Activated naive CD8-positive, alpha-beta T cell treated with anti-CD3 and anti-CD28 coated beads, Interleukin-2, amount 50 U/mL, for 16 hours (primary cell): ENCODE measurements around the gene WDR59.
"Not testable (repeated sequence)": the region's sequence is repeated elsewhere in the genome, so short reads cannot be mapped to it uniquely, and the experiment has no call there.

Experiments
- DNase-seq: peaks from one replicate; pipeline ENCODE4 v3.0.0-alpha.2; 2020; ENCODE audit warnings: low read depth, low spot score

Gene WDR59

DNA sequence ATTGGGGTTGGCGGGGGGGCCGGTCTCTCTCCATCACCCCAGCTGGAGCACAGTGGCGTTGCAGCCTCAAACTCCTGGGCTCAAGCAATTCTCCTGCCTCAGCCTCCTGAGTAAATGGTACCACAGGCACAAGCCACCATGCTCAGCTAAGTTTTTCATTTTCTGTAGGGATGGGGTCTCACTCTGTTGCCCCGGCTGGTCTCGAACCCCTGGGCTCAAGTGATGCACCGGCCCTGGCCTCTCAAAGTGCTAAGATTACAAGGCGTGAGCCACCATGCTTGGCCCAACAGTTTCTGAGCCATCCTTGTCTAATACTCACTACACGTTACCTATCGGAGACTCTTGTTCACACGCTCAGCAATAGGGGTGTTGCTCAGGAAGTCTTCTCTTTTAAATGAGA lies 11.6 kb downstream of the WDR59 start:
- no peak for DNase-seq

DNA sequence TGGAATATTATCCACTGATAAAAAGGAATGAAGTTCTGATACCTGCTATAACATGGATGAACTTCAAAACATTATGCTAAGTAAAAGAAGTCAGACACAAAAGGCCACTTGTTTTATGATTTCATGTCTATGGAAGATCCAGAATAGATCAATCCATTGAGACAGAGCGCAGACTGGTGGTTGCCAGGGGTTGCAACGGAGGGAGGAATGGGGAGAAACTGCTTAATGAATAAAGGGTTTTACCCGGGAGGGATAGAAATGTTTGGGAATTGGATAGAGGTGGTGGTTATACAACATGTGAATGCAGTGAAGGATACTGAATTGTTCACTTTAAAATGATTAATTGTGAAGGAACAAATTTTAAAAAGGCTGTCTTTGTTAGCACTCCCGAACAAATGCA lies 30.2 kb downstream of the WDR59 start:
- no peak for DNase-seq

DNA sequence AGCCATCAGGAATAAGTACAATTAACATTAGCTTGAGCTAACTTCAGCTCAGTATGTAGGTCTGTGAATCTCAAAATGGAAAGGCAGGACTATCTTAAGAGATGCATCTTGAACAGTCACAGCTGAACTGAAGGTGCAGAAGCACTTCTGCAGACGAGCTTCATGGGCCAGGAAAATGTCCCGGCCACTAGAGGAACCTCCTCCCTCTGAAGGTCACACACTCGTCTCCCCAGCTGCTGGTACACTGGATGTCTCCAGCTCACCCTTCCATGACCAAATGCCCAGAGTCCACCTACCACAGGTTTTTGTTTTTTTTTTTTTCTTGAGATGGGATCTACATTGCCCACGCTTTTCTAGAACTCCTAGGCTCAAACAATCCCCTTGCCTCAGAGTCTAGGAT lies 33.2 kb downstream of the WDR59 start:
- no peak for DNase-seq

DNA sequence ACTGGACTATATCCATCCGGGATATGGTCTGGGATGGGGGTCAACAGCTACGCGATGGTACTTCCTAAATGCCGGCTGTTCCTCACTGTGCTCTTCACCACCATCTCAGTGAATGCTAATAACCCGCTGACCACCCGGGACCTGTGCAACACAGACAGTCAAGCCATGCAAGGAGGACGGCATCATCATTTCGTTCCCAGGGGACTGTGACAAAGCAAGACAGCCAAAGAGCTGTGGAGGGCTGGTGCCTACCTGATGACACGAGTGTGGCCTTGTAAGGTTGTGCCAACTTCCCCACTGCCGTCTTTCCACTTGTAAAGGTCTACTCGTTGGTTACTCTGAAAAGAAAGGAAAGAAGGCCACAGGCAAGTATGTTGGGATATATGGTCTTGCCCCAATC lies 33.7 kb downstream of the WDR59 start:
- no peak for DNase-seq

DNA sequence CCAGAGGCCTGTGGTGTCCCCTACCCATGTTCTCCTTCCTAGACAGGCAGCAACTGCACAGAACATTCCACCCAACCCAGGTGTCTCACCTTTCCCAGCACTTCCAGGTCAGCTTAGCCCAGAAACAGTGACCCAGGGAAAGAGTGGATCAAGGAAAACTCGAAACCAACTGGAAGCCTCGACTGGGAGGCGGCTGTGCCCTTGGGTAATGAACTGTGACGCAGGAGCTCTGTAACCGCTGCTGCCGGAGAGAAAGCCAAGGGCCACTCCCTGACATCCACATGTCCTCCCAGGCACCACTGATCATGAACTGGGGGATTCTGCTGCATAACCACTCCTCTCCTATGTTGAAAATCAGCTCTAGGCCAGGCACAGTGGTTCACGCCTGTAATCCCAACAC lies 34.4 kb downstream of the WDR59 start:
- DNase-seq: no peak

DNA sequence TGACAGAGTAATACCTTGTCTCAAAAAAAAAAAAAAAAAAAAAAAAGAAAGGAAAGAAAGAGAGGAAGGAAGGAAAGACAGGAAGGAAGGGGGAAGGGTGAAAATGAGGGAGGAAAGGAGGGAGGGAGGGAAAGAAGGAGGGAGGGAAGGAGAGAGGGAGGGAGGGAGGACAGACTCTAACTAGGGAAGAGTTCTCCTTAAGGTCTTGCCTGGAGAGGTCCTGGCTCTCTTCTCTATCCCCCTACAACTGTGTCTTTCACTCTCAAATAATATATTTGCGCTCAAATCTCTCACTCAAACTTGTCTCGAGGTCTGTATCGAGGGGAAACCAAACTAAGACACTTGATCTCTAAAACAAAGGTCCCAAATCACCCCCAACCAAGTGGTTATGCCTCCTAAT lies 35.6 kb downstream of the WDR59 start:
- DNase-seq: no peak

DNA sequence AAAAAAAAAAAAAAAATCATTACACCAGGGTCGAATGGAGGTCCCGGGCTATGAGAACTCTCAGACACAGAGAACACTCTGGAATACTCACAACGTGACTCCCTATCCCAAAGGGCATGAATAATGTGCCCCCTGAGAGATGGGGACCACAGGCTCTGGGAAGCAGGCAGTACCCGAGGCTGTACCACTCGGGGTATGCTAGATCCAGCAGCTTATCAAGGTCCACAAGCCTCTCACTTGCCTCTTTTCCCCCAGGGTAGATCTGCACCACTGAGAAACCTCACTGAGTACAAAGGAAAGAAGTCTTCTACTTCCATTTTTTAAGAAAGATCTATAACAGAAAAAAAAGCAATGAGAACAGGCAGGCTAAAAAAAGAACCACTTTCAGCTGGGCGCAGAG lies 40.5 kb downstream of the WDR59 start:
- no peak for DNase-seq

DNA sequence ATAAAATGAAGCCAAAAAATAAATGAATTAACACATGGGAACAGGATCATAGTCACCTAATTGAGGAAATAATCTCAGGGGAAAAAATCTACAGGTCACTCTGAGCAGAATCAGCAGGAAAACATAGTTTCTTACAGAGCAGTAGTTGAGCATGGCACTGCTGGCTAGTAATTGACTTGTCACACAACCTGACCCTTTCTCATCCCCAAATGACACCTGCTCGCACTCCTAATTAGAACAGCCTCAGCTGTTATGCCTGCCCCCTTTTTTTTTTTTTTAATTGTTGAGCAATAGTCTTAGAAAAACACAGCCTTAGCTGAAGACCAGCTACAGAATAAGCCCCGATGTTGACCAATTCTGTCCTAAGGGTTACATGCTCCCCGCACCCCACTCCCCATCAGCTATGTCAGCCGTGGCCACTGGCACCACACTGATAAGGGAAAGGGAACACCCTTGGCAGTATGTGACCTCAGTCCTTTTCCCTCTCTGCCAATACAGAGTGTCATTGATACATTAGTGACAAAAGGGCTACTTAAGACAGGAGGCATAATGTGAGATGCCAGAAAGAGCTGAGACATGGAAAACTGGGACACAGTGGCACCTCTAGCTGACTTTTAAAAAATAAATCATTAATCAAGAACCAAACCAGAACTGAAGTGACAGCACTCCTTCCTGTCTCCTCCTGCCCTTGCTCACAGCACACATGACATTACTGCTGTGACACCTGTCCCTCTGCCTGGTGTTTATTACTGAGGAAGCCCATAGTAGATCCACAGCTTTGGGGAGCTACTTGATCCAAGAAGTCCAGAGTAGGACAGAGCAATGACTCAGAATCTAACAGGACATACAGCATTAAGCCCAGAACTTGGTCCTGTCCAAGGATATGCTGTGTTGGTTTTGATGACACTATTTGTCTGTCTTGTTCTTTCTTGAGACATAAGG lies 41.7 kb downstream of the WDR59 start:
- no peak for DNase-seq

DNA sequence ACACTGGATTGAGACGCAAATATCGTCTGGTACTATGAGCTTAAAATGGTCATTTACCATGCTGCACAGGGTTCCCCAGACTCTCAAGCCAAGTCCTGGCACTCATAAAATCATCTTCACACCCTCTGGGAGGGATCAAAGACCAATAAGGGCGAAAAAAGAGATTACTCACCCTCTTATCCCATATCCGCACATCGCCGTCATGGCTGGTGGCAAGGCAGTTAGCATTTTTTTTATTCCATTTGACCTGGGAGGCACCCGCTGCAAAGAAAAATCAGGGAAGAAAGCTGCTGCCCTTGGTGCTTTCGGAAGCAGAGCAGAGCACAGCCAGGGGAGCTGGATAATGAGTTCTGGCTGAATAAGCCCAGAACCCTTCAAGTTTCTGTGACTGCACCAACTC lies 42.4 kb downstream of the WDR59 start:
- DNase-seq: no peak

DNA sequence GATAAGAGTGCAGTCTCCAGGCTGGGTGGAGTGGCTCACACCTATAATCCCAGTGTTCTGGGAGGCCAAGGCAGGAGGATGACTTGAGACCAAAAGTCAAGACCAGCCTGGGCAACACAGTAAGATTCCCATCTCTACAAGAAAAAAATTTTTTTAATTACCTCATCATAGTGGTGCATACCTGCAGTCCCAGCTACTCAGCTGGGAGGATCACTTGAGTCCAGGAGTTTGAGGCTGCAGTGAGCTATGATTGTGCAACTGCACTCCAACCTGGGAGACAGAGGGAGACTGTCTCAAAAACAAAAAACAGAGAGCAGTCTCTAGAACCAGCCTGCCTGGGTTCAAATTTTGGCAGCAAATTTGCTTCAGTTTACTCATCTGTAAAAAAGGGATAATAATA lies 45.2 kb downstream of the WDR59 start:
- no peak for DNase-seq

DNA sequence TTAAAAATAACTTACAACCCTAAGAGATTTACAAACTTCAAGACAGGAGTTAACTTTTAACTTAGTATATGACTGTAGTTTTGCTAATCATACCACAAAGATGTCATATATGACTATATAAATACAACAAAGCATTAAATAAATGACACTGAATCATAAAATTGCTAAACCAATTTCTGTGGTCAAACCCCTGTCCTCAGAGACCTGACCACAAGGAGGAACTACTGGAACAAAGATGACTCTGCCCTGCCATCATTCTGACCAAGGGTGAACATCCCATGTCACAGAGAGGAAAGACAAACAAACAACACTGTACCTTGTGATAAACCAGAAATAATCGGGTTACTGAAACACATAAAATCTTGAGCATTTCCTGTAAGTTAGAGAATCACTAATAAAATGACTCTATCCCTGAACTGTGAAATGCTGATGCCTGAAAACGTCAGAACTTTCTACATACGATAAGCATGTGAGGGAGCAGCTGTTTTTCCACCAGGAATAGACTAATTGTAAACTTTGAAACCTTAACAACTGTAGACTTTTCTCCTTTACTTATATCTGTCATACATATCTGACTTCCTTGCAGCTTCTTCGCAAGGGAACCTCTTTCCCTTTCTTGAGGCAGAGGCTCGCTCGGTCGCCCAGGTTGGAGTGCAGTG lies 47.9 kb downstream of the WDR59 start:
- DNase-seq: no peak

DNA sequence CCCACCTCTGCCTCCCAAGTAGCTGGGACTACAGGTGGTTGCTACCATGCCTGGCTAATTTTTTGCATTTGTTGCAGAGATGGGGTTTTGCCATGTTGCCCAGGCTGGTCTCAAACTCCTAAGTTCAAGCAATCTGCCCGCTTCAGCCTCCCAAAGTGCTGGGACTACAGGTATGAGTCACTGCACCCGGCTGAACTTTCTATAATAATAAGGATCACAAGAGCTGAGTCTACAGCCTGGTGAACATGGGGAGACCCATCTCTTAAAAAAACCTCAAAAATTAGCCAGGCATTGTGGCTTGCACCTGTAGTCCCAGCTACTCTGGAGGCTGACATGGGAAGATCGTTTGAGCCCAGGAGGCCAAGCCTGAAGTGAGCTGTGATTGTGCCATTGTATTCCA lies 53.5 kb downstream of the WDR59 start:
- no peak for DNase-seq

DNA sequence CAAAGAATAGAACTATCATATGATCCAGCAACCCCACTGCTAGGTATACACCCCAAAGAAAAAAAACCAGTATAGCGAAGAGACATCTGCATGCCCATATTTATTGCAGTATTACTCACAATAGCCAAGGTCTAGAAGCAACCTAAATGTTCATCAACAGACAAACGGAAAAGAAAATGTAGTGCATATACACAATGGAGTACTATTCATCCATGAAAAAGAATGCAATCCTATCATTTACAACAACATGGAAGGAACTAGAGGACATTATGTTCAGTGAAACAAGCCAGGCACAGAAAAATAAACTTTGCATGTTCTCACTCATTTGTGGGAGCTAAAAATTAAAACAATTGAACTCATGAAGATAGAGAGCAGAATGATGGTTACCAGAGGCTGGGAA lies 55.3 kb downstream of the WDR59 start:
- no peak for DNase-seq

DNA sequence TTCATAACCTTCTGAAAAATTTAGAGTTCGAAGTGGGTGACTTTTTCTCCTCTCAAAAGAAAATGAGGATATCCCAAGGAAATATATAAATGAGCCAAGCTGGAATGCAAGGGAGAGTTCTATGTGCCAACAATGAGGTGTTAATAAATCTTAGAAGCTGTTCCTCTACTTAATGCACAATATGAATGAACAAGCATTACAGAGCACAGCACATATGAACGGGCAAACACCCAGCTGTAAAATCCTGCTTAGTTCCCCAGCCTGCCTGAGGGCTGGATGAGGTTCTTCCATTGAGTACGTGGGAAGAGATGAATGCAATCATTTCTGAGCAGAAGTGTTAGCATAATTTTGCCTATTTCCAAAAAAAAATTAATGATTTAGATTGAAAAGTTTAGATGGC lies 58.1 kb downstream of the WDR59 start:
- no peak for DNase-seq

DNA sequence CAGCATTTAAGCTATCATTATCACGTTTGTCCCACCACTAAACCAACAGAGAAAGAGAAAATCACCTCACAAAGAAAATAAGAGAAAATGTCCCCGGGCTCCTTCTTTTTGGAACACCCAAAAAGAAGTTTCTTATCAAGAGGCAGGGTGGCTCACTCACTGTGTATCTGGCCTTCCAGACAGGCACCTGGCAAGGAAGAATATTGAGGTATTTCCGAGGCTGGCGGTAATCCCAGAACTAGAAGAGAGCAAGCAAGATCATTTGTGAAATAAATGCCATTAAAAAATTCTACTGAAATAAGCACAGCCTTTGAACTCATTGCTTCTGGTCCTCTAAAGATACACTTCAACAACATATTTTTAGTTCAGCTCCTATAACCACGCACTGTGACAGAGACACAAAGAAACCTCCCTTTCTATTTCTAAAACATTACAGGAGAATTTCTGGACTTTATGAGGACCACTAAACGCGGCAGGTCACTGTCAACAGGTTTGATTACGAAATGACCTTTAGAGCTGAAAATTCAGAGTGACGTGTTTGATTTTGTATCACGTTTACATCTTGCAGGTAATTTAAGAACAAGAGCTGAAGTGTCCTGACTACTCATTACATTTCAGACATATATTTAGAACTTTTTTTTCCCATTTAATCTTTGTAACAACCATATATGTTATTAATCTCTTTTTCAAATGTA lies 61.0 kb downstream of the WDR59 start:
- no peak for DNase-seq

DNA sequence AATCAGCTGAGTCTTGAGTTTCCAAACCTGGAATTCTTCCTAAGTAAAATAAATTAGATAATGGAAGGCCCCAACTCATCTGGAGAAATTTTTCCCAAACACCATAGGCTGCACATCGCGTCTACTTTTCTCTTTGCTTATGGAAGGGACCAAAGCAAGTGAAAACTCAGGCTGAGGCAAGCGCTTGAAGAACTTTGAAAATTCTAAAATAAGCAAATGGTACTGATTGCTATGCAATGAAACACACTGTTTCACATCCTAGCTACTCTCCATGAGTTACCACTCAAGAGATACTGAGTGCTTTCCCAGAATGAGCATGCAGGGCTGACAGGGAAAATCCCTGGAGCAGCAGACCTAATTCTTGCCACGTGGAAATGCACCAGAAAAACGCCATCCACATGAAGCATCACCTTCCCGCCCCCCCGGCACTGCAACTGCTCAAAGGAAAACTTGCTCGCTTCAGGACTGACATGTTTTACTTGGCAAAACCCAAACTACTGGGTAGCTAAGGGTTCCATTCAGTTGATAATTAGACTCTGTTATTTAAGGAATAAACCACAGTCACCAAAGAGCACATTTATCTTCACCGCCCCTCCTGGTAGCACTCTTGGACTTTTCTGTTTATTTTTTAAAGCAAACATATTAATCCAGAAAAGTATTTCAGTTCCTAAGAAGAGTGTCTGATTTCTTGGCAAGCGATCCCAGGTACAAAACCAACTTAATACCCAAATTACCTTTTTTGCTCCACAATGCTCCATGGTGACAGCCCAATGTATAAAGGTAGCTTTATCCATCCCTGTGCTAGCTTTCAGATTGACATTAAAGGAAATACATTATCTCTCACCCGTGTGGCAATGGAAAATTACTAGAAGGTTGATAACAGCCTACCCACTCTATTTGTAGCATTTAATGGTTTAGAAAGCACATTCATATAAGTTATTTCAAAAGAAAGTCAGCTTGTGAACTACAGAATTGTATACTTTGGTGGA lies 62.5 kb downstream of the WDR59 start:
- no peak for DNase-seq

DNA sequence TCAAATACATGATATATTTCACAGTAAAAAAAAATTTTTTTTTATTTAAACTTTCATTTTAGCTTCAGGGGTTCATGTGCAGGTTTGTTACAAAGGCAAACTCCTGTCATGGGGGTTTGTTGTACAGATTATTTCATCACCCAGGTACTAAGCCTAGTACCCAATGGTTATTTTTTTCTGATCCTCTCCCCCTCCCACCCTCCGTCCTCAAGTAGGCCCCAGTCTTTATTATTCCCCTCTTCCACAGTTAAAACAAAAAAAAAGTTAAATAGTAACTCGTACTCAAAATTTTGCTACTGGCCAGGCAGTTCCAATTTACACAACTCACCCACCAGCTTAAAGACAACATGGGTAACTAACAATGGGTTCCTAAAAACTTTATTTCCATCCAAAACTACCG lies 63.9 kb downstream of the WDR59 start:
- DNase-seq: no peak

DNA sequence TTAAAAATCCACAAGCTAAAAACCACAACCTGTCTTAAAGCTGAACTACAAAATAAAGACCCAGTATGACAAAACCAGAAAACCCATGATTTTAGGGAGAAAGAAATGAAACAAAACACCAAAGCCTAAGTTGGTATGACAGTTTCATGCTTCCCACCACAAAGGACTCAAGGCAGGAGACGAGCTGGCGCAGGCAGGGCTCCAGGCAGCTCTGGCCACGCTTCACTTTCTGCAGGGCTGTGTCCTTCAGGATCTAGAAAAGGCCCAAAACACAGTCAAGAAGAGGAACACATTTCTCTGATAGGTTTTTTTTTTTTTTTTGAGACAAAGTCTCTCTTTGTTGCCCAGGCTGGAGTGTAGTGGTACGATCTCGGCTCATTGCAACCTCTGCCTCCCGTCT lies 75.3 kb downstream of the WDR59 start:
- no peak for DNase-seq

DNA sequence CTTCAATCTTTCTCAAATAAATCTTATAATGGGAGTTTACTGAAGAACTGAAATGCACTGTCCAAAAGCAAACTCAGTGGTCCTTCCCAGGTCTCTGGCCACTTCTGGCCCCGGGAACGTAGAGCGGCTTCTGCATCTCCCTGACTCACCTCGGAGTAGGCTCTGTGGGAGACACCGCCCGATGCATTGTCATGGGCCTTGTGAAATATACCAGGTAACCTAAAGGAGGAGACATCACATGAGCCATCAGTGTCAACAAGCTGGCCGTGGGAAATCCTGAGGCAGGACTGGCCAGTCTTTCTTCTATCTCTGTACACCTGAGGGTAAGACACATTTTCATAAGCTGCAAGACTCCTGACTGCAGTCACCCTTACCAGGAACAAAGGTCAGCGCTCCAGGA lies 76.2 kb downstream of the WDR59 start:
- not testable (repeated sequence) for DNase-seq

DNA sequence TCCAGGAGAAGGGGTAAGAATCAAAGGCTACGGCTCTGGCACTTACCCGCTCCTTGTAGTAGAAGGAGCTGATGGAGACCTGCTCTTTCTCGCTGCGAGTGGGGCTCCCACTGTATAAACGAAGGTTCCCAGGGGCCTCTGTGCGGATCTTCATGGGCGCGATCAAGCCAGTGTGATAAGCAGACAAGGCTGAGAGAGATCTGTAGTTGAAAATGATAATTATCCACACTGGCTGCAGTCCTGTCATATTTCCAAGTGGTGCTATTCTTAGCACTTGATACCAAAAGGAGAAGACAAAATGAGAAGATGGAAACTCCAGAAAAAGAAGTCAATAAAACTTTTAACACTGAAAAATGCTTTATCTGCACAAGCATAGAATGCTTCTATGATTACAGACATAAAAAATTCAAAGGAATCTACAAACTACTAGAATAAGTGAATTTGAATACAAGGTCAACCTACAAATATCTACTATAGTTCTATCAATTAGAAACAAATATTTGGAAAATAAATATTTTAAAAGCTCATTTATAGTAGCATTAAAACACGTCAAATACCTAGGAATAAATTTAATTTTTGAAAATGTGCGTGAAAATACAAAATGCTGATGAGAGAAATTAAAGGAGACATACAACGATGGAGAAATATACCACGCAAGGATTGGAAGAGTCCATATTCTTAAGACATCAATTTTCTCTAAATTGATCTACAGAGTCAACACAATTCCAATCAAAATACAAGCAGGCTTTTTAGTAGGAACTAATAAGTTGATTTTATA lies 80.8 kb downstream of the WDR59 start:
- DNase-seq: no peak

DNA sequence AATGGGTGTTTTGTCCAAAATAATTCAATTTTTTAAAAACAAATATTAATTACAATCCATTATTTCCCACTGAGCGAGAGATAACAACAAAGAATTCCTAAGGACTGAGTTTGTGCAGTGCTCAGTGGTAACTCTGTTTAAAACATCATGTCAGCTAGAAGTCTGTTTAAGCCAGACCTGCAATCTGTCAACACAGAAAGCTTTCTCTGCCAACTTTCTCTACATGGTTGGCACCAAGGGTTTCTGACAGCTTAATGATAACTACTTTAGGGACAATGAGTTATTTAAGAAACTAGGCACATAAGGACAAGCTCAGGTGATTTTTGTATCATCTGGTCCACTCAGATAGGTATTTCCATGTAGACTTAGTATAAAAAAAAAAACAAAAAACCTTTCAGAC lies 81.8 kb downstream of the WDR59 start:
- DNase-seq: no peak
